ENCODE measurements around the gene ADORA2A. TPM values are rescaled to one million over a fixed set of nuclear protein-coding genes. Genes with fewer than 3 reads are reported as not detected.

The ADORA2A gene
- total RNA-seq, 1 donor from 2014 or later, result 6.4 TPM

- Mint-ChIP-seq H3K4me3 (ENCODE audit: low read depth) (no peak overlapping the region), H3K36me3 (ENCODE audit: insufficient read depth) (peaks cover 10% of the 10 kb centered on the region), H3K9me3 (ENCODE audit: low read depth) (no peaks in the 10 kb centered on the region), H3K27ac (no peak overlapping the region), H3K27me3 (no peaks in the 10 kb centered on the region), H3K4me1 (ENCODE audit: low read depth) (peaks cover 8% of the 10 kb centered on the region)
- TF ChIP-seq, protein P1, sequence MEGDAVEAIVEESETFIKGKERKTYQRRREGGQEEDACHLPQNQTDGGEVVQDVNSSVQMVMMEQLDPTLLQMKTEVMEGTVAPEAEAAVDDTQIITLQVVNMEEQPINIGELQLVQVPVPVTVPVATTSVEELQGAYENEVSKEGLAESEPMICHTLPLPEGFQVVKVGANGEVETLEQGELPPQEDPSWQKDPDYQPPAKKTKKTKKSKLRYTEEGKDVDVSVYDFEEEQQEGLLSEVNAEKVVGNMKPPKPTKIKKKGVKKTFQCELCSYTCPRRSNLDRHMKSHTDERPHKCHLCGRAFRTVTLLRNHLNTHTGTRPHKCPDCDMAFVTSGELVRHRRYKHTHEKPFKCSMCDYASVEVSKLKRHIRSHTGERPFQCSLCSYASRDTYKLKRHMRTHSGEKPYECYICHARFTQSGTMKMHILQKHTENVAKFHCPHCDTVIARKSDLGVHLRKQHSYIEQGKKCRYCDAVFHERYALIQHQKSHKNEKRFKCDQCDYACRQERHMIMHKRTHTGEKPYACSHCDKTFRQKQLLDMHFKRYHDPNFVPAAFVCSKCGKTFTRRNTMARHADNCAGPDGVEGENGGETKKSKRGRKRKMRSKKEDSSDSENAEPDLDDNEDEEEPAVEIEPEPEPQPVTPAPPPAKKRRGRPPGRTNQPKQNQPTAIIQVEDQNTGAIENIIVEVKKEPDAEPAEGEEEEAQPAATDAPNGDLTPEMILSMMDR (IDR thresholded peaks at IDR 0.05; ENCODE audit: unreplicated experiment), result no peak
- DNase-seq (ENCODE audit: low spot score, unreplicated experiment), result no peak
Observed at GRCh38 chr22:24407884-24408283, 19.5 kb upstream of the ADORA2A start.

DNA sequence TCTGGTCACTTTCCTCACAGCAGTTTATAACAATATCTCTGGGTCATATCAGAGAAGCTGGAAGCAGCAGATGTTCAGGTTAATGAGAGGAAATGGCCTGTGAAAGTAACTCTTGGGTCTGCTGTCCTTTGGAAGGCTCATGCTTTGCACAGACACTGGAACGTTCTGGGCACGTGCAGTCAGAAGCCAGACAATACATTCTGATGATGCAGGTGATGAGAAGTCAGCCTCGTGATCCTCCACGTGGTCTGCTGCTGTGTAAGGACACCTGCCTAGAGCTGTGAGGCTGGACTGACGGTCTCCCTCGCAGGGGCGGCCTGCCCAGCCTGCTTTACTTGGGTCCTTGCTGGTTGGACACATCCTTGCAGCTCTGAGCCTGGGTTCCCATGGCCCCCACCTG is 18.8 kb upstream of the ADORA2A start:
- TF ChIP-seq, protein P1 (IDR thresholded peaks at IDR 0.05; ENCODE audit: unreplicated experiment), result no peak
- H3K27me3 Mint-ChIP-seq, result no peaks in the 10 kb centered on the region
- peaks cover 7% of the 10 kb centered on the region for H3K36me3 Mint-ChIP-seq (ENCODE audit: insufficient read depth)
- H3K4me3 Mint-ChIP-seq (ENCODE audit: low read depth), result no peak overlapping the region
- H3K4me1 Mint-ChIP-seq (ENCODE audit: low read depth), result peaks cover 8% of the 10 kb centered on the region
- H3K27ac Mint-ChIP-seq, result no peak overlapping the region
- no peak for DNase-seq (ENCODE audit: low spot score, unreplicated experiment)
- H3K9me3 Mint-ChIP-seq (ENCODE audit: low read depth), result no peaks in the 10 kb centered on the region

- peaks cover 5% of the 10 kb centered on the region for H3K36me3 Mint-ChIP-seq (ENCODE audit: insufficient read depth)
- TF ChIP-seq, protein P1 (IDR thresholded peaks at IDR 0.05; ENCODE audit: unreplicated experiment), result no peak
- H3K9me3 Mint-ChIP-seq (ENCODE audit: low read depth), result no peaks in the 10 kb centered on the region
- no peak for DNase-seq (ENCODE audit: low spot score, unreplicated experiment)
- no peaks in the 10 kb centered on the region for H3K27me3 Mint-ChIP-seq
- H3K4me1 Mint-ChIP-seq (ENCODE audit: low read depth), result peaks cover 8% of the 10 kb centered on the region
- no peak overlapping the region for H3K27ac Mint-ChIP-seq
- no peak overlapping the region for H3K4me3 Mint-ChIP-seq (ENCODE audit: low read depth)
Observed at GRCh38 chr22:24409707-24410106, 17.7 kb upstream of the ADORA2A start.

DNA sequence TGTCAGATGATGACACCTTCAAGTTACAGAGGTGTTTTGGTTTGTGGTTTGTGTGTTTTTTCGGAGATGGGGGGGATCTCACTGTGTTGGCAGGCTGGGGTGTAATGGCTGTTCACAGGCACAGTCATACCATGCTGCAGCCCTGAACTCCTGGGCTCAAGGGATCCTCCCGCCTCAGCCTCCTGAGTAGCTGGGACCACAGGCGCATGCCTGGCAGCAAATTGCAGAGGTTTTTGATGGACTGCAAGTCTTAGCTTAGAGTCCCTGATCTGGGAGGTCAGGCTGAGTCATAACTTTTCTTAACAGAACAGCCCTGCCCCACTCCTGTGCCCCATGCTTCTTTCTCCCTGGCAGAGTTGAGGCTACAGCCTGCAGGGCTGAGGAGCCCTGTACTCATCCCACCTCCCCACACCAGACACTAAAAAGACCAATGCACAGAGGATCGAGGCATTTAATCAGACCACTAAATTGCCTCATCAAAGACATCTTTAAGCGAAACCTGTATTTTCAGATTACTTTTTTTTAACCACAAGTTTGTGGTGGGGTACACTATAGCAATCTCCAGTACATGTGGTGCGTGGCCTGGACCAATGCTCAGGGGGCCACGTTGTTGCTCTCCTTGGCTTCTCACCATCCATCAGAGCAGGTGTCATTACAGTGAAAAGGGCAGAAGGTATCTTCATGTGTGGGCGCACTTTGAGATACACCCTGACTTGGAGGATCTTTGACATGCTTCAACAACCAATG is 17.1 kb upstream of the ADORA2A start:
- H3K4me3 Mint-ChIP-seq (ENCODE audit: low read depth), result no peak overlapping the region
- TF ChIP-seq, protein P1 (IDR thresholded peaks at IDR 0.05; ENCODE audit: unreplicated experiment), result no peak
- no peak for DNase-seq (ENCODE audit: low spot score, unreplicated experiment)
- H3K4me1 Mint-ChIP-seq (ENCODE audit: low read depth), result peaks cover 8% of the 10 kb centered on the region
- H3K36me3 Mint-ChIP-seq (ENCODE audit: insufficient read depth), result peaks cover 5% of the 10 kb centered on the region
- no peaks in the 10 kb centered on the region for H3K9me3 Mint-ChIP-seq (ENCODE audit: low read depth)
- no peaks in the 10 kb centered on the region for H3K27me3 Mint-ChIP-seq
- no peak overlapping the region for H3K27ac Mint-ChIP-seq

DNA sequence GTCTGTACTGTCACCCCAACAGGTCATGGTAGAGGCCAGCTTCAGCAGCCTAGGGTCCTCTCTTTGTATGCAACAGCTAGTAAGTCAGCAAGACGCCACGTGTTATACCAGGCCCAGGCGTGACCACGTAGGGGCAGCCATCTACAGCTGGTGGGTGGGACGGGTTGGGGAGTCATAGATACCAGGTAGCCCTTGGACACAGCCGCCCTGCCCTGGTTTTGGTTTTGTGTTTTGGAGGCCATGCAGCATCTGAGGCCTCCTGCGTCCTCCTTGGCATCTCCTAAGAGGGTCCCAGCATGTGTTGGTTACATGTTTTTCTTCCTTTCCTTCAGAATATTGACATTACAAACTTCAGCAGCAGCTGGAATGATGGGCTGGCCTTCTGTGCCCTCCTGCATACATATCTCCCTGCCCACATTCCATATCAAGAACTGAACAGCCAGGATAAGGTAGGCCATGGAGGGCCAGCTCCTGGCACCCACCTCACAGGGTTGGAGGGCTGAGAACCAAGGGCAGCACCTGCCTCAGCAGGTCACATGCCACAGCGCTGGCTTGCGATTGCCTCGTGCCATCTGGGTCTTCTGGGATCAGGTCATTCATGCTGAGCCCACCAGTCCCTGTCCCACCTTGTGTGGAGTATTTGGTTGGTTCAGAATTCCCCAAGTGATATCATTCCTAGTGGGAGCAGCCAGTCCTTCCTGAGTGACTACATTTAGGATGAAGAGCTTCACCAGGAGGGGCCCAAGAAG is 16.0 kb upstream of the ADORA2A start:
- Mint-ChIP-seq H3K9me3 (ENCODE audit: low read depth) (no peaks in the 10 kb centered on the region), H3K36me3 (ENCODE audit: insufficient read depth) (peaks cover 5% of the 10 kb centered on the region), H3K4me1 (ENCODE audit: low read depth) (peaks cover 8% of the 10 kb centered on the region), H3K4me3 (ENCODE audit: low read depth) (no peak overlapping the region), H3K27ac (no peak overlapping the region), H3K27me3 (no peaks in the 10 kb centered on the region)
- no peak for DNase-seq (ENCODE audit: low spot score, unreplicated experiment)
- TF ChIP-seq, protein P1 (IDR thresholded peaks at IDR 0.05; ENCODE audit: unreplicated experiment), result no peak
